Transverse colon (tissue), 3 donors: ENCODE measurements around the gene VWA3B.

Experiments used
- CTCF ChIP-seq, 5 experiments: fragments of 200-600 bp in 3 of 5; fragments of 450-650 bp in 2 of 5; sonication (generic) in 3 of 5; IDR thresholded peaks; 1 replicate in 2 of 5; 2 replicates in 3 of 5; pipeline ENCODE4 v1.5.1; 2016 to 2017; ENCODE audit warnings: antibody characterized with exemption in 5 of 5, inconsistent platforms in 3 of 5, mild to moderate bottlenecking in 2 of 5, moderate library complexity in 1 of 5
- POLR2A ChIP-seq: fragments of 450-650 bp; IDR thresholded peaks from one replicate; pipeline ENCODE4 v1.6.1; 2016; ENCODE audit warnings: antibody characterized with exemption, mild to moderate bottlenecking, moderate library complexity

GRCh38 chr2:98216616-98217015 is 129.6 kb downstream of the VWA3B start:
- TF ChIP-seq POLR2A, result no peak
- TF ChIP-seq CTCF (IDR thresholded peaks at IDR 0.05), result no peak
